ENCODE results near the gene ACTN3. TPM values are rescaled to one million over a fixed set of nuclear protein-coding genes. Genes with fewer than 3 reads are reported as not detected.
A peak's percentile ranks its signal among the peaks of the same experiment; 100 is the strongest.

Gene ACTN3
- total and polyA plus RNA-seq, 7 donors = 2.9 to 531 (median 60.2) TPM

- ATAC-seq (no peak), DNase-seq (no peak)
- Histone ChIP-seq H3K4me3 (no peak overlapping the region), H3K27ac (peak overlapping the region; percentile 89), H3K36me3 (ENCODE audit: insufficient read depth in 1 of 2, low read depth in 1 of 2) (no peaks in the 10 kb centered on the region), H3K9me3 (no peaks in the 10 kb centered on the region), H3K27me3 (ENCODE audit: insufficient read depth in 3 of 3, low read length in 2 of 3) (no peaks in the 10 kb centered on the region), H3K4me1 (peaks cover 21% of the 10 kb centered on the region)
- WGBS, 3 donors = 81 to 89% (median 84%) methylated on average over 3 of the region's 3 CpGs
- TF ChIP-seq CTCF (IDR thresholded peaks at IDR 0.05) = no peak
- intact Hi-C loops (cut with DNase I) = no loop called here
These were observed 3.0 kb downstream of the ACTN3 start for GRCh38 chr11:66549696-66550095.

DNA sequence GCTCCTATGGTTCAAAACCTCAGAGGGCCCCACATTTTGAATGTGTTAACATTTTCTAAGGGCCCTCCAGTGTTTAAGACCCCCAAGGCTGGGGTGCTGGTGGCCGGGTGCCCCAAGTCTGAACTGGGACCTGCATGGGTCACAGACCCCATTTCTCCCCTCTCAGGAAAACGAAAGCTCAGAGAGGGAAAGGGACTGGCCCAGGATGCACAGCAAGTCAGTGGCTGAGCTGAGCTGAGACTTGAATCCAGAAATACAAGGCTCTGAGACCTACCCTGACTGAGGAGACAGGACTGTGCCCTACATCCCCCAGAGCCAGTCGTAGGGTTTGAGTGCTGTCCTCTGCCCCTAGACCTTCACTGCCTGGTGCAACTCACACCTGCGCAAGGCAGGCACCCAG, 4.2 kb downstream of the ACTN3 start:
- ATAC-seq = no peak
- H3K9me3 ChIP-seq = no peaks in the 10 kb centered on the region
- peak overlapping the region; percentile 37 for H3K27ac ChIP-seq

DNA sequence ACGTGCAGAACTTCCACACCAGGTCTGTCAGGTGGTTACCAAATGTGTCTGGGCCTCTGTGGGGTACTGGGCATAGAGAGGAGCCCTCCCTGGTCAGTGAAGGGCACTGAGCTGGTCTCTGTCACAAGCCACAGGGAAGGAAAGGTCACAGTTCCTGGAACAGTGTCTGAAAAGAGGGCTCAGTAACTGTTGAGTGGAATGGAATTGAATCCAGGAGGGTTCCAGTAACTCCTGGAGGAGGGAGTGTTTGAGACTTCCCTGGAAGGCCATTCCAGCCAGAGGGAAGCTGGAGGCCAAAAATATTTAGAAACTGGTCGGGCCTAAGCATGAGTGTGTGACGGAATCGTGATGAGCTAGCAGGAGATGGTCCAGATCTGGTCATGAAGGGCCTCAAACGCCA, 7.9 kb downstream of the ACTN3 start:
- 48 to 75% (median 58%) methylated on average over 5 of the region's 5 CpGs for WGBS, 3 donors
- ATAC-seq (no peak), DNase-seq (no peak)
- no peaks in the 10 kb centered on the region for H3K9me3 ChIP-seq
- TF ChIP-seq CTCF (IDR thresholded peaks at IDR 0.05) = no peak
- no peaks in the 10 kb centered on the region for H3K36me3 ChIP-seq (ENCODE audit: insufficient read depth in 1 of 2, low read depth in 1 of 2)
- no peak overlapping the region for H3K27ac ChIP-seq
- H3K4me3 ChIP-seq = no peak overlapping the region
- intact Hi-C loops (cut with DNase I) = no loop called here
- peaks cover 4% of the 10 kb centered on the region for H3K4me1 ChIP-seq
- H3K27me3 ChIP-seq (ENCODE audit: insufficient read depth in 3 of 3, low read length in 2 of 3) = no peaks in the 10 kb centered on the region

More for the DNA sequence above, 4.2 kb downstream of the ACTN3 start:
- Histone ChIP-seq H3K27me3 (ENCODE audit: insufficient read depth in 3 of 3, low read length in 2 of 3) (no peaks in the 10 kb centered on the region), H3K4me1 (peaks cover 13% of the 10 kb centered on the region), H3K36me3 (ENCODE audit: insufficient read depth in 1 of 2, low read depth in 1 of 2) (no peaks in the 10 kb centered on the region), H3K4me3 (no peak overlapping the region)
- WGBS, 3 donors = 80 to 94% (median 86%) methylated on average over 4 of the region's 4 CpGs
- no peak for TF ChIP-seq CTCF (IDR thresholded peaks at IDR 0.05)
- DNase-seq = no peak
- intact Hi-C loops (cut with DNase I) = no loop called here

DNA sequence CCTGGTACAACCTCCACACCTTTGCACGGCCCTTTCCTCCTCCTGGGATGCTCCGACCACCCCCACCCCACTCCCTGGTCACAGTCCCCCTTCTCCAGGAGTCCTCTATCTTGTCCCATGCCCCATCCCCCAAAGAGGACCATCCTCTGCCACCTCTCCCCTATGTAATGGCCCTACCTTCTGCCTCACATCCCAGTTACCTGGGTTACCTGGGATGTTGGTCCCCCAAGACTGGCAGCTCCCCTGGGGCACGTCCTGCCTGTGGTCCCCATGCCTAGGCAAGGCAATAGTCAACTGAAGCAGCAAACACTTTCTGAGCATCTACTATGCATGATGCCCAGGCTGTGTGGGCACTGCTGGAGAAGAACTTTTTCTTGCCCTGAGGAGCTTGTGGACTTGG, 8.7 kb downstream of the ACTN3 start:
- Histone ChIP-seq H3K27me3 (ENCODE audit: insufficient read depth in 3 of 3, low read length in 2 of 3) (no peaks in the 10 kb centered on the region), H3K36me3 (ENCODE audit: insufficient read depth in 1 of 2, low read depth in 1 of 2) (no peaks in the 10 kb centered on the region), H3K9me3 (no peaks in the 10 kb centered on the region), H3K4me1 (peaks cover 4% of the 10 kb centered on the region), H3K4me3 (no peak overlapping the region), H3K27ac (no peak overlapping the region)
- WGBS, 3 donors = 65 to 75% (median 67%) methylated on average over 1 to 3 of the region's 3 CpGs
- TF ChIP-seq CTCF (IDR thresholded peaks at IDR 0.05) = no peak
- ATAC-seq (no peak), DNase-seq (no peak)
- intact Hi-C loops (cut with DNase I) = no loop called here

GRCh38 chr11:66556086-66556485, 9.4 kb downstream of the ACTN3 start:
- no peak for DNase-seq
- H3K27ac ChIP-seq = no peak overlapping the region
- no peak overlapping the region for H3K4me3 ChIP-seq
- peaks cover 4% of the 10 kb centered on the region for H3K4me1 ChIP-seq
- no peaks in the 10 kb centered on the region for H3K9me3 ChIP-seq
- no peaks in the 10 kb centered on the region for H3K27me3 ChIP-seq (ENCODE audit: insufficient read depth in 3 of 3, low read length in 2 of 3)
- H3K36me3 ChIP-seq (ENCODE audit: insufficient read depth in 1 of 2, low read depth in 1 of 2) = no peaks in the 10 kb centered on the region
- intact Hi-C loops (cut with DNase I) = no loop called here
- 60 to 87% (median 74%) methylated on average over 7 of the region's 7 CpGs for WGBS, 3 donors
- ATAC-seq = no peak
- no peak for TF ChIP-seq CTCF (IDR thresholded peaks at IDR 0.05)
